GM18508 (cell line): ENCODE results near the gene MISP.
"Not testable (repeated sequence)": the region's sequence is repeated elsewhere in the genome, so short reads cannot be mapped to it uniquely, and the experiment has no call there.

Experiments
- ATAC-seq: cut with Tn5 transposase; IDR thresholded peaks from one replicate; pipeline ENCODE4 v1.9.1; 2021; ENCODE audit warnings: moderate number of reproducible peaks; ENCODE audit not compliant: insufficient read depth, unreplicated experiment

Gene MISP, protein sequence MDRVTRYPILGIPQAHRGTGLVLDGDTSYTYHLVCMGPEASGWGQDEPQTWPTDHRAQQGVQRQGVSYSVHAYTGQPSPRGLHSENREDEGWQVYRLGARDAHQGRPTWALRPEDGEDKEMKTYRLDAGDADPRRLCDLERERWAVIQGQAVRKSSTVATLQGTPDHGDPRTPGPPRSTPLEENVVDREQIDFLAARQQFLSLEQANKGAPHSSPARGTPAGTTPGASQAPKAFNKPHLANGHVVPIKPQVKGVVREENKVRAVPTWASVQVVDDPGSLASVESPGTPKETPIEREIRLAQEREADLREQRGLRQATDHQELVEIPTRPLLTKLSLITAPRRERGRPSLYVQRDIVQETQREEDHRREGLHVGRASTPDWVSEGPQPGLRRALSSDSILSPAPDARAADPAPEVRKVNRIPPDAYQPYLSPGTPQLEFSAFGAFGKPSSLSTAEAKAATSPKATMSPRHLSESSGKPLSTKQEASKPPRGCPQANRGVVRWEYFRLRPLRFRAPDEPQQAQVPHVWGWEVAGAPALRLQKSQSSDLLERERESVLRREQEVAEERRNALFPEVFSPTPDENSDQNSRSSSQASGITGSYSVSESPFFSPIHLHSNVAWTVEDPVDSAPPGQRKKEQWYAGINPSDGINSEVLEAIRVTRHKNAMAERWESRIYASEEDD

GRCh38 chr19:750640-751423 is at the start of gene MISP:
Gene MISP (plus strand): TSS chr19:751112. CDS start chr19:756947, 5,835 bp downstream.
- no peak for ATAC-seq

- not testable (repeated sequence) for ATAC-seq
These were observed 48.1 kb upstream of the MISP start for GRCh38 chr19:702847-703246.

GRCh38 chr19:703329-703650 is 47.6 kb upstream of the MISP start:
- ATAC-seq = no peak

DNA sequence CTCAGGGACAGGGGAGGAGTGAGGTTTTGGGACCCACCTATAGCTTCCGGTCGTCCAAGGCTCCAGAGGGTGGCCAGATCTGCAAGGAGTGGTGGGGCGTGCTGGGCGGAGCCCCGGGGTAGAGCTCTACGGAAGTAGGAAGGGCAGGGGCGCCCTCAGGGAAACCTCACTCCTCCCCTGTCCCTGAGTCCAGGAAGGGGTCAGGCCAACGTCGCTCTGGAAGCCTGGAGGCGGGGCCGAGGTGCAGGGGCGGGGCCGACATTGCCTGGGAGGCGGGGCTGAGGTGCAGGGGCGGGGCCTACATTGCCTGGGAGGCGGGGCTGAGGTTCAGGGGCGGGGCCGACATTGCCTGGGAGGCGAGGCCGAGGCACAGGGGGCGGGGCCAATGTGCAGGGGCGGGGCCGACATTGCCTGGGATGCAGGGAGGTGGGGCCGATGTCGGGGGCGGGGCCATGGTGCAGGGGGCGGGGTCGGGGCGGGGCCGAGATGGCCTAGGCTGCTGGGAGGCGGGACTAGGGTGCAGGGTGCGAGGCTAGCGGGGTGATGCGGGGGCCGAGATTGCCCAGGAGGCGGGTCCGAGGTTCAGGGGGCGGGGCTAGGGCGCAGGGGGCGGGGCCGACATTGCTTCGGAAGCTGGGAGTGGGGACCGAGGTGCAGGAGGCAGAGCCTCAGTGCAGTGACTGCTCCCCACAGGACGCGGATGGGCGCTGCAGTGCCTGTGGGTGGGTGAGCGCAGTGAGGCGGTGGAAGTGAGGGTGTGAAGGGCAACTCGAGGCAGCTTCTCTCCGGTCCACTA is 47.1 kb upstream of the MISP start:
- no peak for ATAC-seq

DNA sequence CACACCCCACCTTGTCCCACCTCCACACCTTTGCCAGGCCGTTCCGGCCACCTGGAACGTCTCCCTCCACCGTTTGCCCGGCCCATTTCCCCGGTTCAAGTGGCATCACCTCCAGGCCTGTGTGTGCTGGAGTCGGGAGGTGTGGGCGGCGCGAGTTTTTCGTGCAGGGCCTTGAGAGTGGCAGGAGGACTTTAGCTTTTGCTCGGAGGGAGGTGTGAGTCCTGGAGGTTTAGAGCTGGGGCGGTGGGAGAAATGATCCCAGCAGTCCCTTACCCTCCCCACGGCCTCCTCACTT is 46.5 kb upstream of the MISP start:
- no peak for ATAC-seq

- no peak for ATAC-seq
These were observed 42.5 kb upstream of the MISP start, which contains the start of gene PALM for GRCh38 chr19:708154-709143. Gene PALM (plus strand): TSS chr19:708935. CDS start chr19:709147, 212 bp downstream.

GRCh38 chr19:709196-709964 is 41.5 kb upstream of the MISP start:
- no peak for ATAC-seq

DNA sequence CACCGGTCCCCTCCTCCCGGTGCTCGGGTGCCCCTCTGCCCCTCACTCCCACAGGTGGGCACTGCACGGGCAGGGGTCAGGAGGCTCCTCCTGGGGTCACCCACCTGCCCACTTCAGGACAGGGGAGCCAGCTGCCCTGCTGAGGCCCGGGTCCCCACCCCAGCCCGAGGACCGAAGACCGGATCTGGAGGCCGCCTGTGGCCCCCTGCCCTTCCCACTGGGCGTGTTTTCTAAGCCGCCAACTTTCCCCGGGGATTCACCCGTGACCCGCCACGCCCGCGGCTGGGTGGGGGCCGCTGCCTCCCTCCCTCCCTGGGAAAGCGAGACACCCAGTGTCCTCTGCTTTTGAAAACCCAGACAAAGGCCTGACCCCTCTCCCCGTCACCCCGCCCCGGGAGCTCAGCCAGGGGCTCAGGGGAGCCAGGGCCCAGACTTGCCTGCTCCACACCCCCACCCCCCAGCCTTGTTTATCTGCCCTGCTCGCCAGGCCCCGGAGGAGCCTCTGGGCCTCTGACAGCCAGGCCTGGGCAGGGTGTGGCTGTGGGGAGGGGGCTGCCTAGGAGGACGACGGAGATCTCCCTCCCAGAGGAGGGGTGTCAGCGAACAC is 40.8 kb upstream of the MISP start:
- ATAC-seq = no peak

GRCh38 chr19:710767-711166 is 40.1 kb upstream of the MISP start:
- ATAC-seq = no peak

DNA sequence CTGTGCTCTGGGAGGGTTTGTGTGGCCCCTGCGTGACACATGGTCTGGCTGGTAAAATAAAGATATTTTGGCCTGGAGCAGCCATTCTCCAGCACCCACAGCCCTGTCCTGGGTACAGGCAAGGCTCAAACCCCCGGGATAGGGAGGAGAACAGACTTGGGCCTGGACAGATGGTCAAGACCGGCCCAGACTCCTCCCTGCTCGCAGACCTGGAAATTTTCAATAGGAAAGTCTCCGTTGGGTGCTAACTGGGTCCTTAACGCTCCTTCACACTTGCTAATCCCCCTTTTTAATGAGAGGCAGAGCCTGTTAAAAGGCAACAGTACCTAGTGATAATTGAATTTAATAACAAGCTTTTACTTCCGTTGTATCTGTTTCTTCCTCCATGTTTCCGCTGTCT is 39.7 kb upstream of the MISP start:
- ATAC-seq = no peak

- ATAC-seq = no peak
These were observed 35.6 kb upstream of the MISP start for GRCh38 chr19:715347-715746.

GRCh38 chr19:718251-718951 is 32.5 kb upstream of the MISP start:
- ATAC-seq = no peak

- no peak for ATAC-seq
These were observed 31.9 kb upstream of the MISP start for GRCh38 chr19:718991-719512.

- ATAC-seq = no peak
These were observed 31.1 kb upstream of the MISP start for GRCh38 chr19:719636-720344.

- ATAC-seq = no peak
These were observed 30.4 kb upstream of the MISP start for GRCh38 chr19:720345-721160.

GRCh38 chr19:722553-723101 is 28.3 kb upstream of the MISP start:
- no peak for ATAC-seq
